Esophagus squamous epithelium (tissue), 4 donors: Measurements from ENCODE around the gene TMEM51.

Experiments
- CTCF ChIP-seq, 6 experiments: fragments of 450-650 bp in 4 of 6; fragments of 200-600 bp in 2 of 6; sonication (generic) in 2 of 6; IDR thresholded peaks; one replicate each; pipeline ENCODE4 v1.5.1; 2016 to 2019; ENCODE audit warnings: antibody characterized with exemption in 6 of 6, mild to moderate bottlenecking in 4 of 6, moderate library complexity in 4 of 6
- POLR2A ChIP-seq, 4 donors: fragments of 450-650 bp; IDR thresholded peaks; one replicate each; pipeline ENCODE4 v1.6.1; 2017; ENCODE audit warnings: antibody characterized with exemption in 4 of 4, mild to moderate bottlenecking in 4 of 4, moderate library complexity in 3 of 4

GRCh38 chr1:15153842-15154479, 414 bp downstream of the TMEM51 start:
- TF ChIP-seq CTCF (IDR thresholded peaks at IDR 0.05) (peak; percentile 38 to 74 (median 58)), POLR2A (IDR thresholded peaks at IDR 0.05) (peak in 1 of 4 donors; percentile 21)
